HG03469 (cell line): ENCODE data around the gene TOMM5.

ENCODE experiments used
- ATAC-seq: cut with Tn5 transposase; IDR thresholded peaks from one replicate; pipeline ENCODE4 v1.9.1; 2021; ENCODE audit warnings: mild to moderate bottlenecking, moderate library complexity, moderate number of reproducible peaks; ENCODE audit not compliant: unreplicated experiment

TOMM5 gene

GRCh38 chr9:37563806-37564513 is 28.4 kb downstream of the TOMM5 start:
- ATAC-seq, result no peak

DNA sequence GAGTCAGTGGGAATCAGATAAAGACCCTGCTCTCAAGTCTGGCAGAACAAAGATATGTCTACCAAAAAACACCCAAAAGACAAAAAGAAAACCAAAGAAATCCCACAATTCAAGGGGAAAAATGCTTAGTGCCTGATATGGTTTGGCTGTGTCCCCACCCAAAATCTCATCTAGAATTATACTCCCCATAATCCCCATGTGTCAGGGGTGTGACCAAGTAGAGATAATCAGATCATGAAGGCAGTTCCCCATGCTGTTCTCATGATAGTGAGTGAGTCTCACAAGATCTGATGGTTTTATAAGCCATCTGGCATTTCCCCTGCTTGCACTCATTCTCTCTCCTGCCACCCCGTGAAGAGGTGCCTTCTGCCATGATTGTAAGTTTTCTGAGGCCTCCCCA is 29.6 kb downstream of the TOMM5 start:
- ATAC-seq, result no peak

- ATAC-seq, result no peak
Observed at GRCh38 chr9:37561682-37562081, 30.7 kb downstream of the TOMM5 start.

GRCh38 chr9:37559855-37560592 is 32.4 kb downstream of the TOMM5 start:
- no peak for ATAC-seq

DNA sequence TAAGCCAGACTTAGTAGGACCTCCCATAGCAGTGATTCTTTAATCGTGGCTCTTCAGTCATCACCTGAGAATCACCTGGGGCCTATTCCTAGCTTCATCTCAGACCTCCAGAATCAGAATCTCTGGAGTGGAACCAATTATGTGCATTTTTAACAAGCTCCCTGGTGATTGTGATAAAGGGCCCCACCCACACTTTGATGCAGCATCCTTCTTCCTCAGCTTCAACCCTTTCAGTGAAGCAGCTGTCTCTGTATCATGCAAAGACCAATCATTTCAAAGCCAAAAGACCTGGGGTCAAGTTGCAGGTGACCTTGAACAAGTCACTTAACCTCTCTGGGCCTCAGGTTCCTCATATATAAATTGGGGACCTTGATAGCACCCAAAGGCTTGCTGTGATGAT is 33.3 kb downstream of the TOMM5 start:
- no peak for ATAC-seq

GRCh38 chr9:37555786-37556185 is 36.6 kb downstream of the TOMM5 start:
- ATAC-seq, result no peak

- ATAC-seq, result no peak
Observed at GRCh38 chr9:37554318-37554717, 38.1 kb downstream of the TOMM5 start.

DNA sequence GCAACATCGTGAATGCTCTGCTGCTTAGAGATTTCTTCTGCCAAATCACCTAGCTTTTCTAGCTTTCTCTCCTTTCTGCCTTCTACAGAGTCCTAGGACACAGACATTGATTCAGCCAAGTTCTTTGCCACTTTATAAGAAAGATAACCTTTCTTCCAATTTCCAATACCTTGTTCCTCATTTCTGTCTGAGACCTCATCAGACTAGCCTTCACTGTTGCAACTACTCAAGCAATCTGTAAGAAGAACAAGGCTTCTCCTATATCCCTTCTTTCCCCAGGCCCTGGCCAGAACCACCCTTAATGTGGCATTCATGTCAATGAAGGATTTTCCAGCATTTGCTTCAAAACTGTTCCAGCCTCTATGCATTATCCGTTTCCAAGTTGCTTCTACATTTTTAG is 40.5 kb downstream of the TOMM5 start:
- no peak for ATAC-seq

DNA sequence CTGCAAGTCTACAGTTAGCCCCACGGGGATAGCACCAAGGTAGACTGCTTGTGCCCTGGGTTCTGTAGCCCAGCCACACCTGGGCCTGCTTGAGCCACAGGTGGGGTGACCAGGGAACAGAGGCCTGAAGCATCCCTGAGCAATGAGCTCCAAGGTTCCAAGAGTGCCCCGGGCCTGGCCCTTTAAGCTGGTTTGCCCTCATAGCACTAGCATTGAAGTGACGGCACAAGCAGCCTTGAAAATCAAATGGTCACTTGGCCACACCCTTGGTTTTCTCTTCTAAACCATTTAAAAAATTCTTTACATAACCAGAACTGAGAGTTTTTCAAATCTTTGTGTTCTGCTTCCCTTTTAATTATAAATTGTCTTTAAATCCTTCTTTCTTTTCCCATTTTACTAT is 40.9 kb downstream of the TOMM5 start:
- ATAC-seq, result no peak

GRCh38 chr9:37550781-37551180 is 41.6 kb downstream of the TOMM5 start:
- ATAC-seq, result no peak

GRCh38 chr9:37549527-37549926 is 42.9 kb downstream of the TOMM5 start:
- ATAC-seq, result no peak

- no peak for ATAC-seq
Observed at GRCh38 chr9:37547328-37547878, 45.0 kb downstream of the TOMM5 start.

GRCh38 chr9:37543468-37543867 is 48.9 kb downstream of the TOMM5 start:
- no peak for ATAC-seq

- no peak for ATAC-seq
Observed at GRCh38 chr9:37542895-37543294, 49.5 kb downstream of the TOMM5 start.

- ATAC-seq, result no peak
Observed at GRCh38 chr9:37542488-37542887, 49.9 kb downstream of the TOMM5 start.

- ATAC-seq, result no peak
Observed at GRCh38 chr9:37541465-37541864, 50.9 kb downstream of the TOMM5 start.

DNA sequence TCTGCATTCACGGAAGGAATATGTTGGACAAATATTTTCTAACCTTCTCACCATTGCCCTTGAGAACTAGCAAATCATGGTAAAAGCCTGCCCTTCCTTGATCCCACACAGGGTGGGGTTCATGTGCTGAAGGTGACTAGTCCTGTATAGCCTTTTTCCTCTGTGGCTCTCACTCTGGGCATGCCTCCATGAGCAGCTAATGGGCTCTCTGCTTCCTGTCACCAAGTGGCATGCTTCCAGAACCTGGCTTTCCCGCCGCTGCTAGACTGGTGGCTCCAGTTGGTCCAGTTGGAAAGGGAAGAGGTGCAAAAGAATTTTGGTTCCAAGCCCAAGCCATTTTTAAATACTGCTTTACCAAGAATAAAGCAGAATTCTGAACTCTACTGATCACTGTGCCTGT is 51.8 kb downstream of the TOMM5 start:
- ATAC-seq, result no peak

- no peak for ATAC-seq
Observed at GRCh38 chr9:37539634-37540033, 52.8 kb downstream of the TOMM5 start.
